ENCODE measurements around the gene MICAL2. TPM values are rescaled to one million over a fixed set of nuclear protein-coding genes. Genes with fewer than 3 reads are reported as not detected.

Gene MICAL2
- total and polyA plus RNA-seq, 10 of the 15 experiments (the other 5 are each of a cell fraction or from before 2014, with no cell fraction given) = 0.90 to 5.6 (median 2.4) TPM

GRCh38 chr11:12232160-12232559, 121.8 kb downstream of the MICAL2 start (continued):
- no peak for TF ChIP-seq RELB (IDR thresholded peaks at IDR 0.05; ENCODE audit: low read depth)
- no peak for TF ChIP-seq RFX5 (IDR thresholded peaks at IDR 0.05; ENCODE audit: low read depth, low read length)
- no peak for TF ChIP-seq BCL3 (IDR thresholded peaks at IDR 0.05; ENCODE audit: borderline replicate concordance, insufficient read depth, low read depth, low read length, poor library complexity, severe bottlenecking)

GRCh38 chr11:12232817-12233601, 122.6 kb downstream of the MICAL2 start:
- RAD21 ChIA-PET (ENCODE audit: unreplicated experiment) = interaction anchor here (0.8 to 1.5 kb wide), 4 partner anchors 34 to 185 kb away, joined by 3 to 5 read pairs (median 4); no protein-coding TSS in a partner anchor
- FAIRE-seq (no peak), ATAC-seq (no peak), DNase-seq (ENCODE audit: low read depth, low spot score) (no peak)
- POLR2A ChIA-PET = no interaction called here
- Histone ChIP-seq H3K9ac (ENCODE audit: control insufficient read depth, insufficient read depth, low read length) (no peak overlapping the region), H3K36me3 (ENCODE audit: control insufficient read depth in 2 of 2, insufficient read depth in 2 of 2, low read length in 1 of 2) (no peaks in the 10 kb centered on the region), H3K27ac (ENCODE audit: control insufficient read depth, insufficient read depth) (no peak overlapping the region), H3K9me3 (replicated peaks; ENCODE audit: control insufficient read depth, insufficient read depth, low read length) (no peaks in the 10 kb centered on the region), H3K4me3 (no peak overlapping the region), H3K79me2 (ENCODE audit: control insufficient read depth, insufficient read depth, low read length) (no peaks in the 10 kb centered on the region), H2AFZ (ENCODE audit: control insufficient read depth, low read depth, low read length) (no peak overlapping the region), H3K4me1 (ENCODE audit: control insufficient read depth, insufficient read depth, low read length) (peaks cover 7% of the 10 kb centered on the region), H3K27me3 (replicated peaks in 1 of 2; ENCODE audit: control insufficient read depth in 2 of 2, insufficient read depth in 2 of 2, low read length in 1 of 2) (no peaks in the 10 kb centered on the region), H3K4me2 (ENCODE audit: control insufficient read depth, insufficient read depth) (no peak overlapping the region), H4K20me1 (ENCODE audit: control insufficient read depth, insufficient read depth) (no peaks in the 10 kb centered on the region)
- no TSS peak for BruUV-seq (replicated peaks)
- intact Hi-C loops (cut with micrococcal nuclease; ENCODE audit: unreplicated experiment) (no loop called here), in situ Hi-C loops (cut with MboI) (no loop called here)
- 14% methylated on average over 4 of the region's 4 CpGs for WGBS (ENCODE audit: insufficient coverage, insufficient replicate concordance, low lambda C conversion rate, missing lambda C conversion rate)
- SMC1A ChIA-PET (ENCODE audit: uncharacterized antibody, unreplicated experiment) = interaction anchor here (0.8 to 1.9 kb wide), 13 partner anchors 9 to 185 kb away, joined by 3 to 9 read pairs (median 3); no protein-coding TSS in a partner anchor
- CTCF ChIA-PET = interaction anchor here (0.7 to 8.3 kb wide), 11 partner anchors 8 to 186 kb away, joined by 3 to 104 read pairs (median 6); no protein-coding TSS in a partner anchor
- TF ChIP-seq WRNIP1 (IDR thresholded peaks at IDR 0.05; ENCODE audit: borderline replicate concordance, low read depth, low read length) = no peak
- no peak for TF ChIP-seq HDAC6 (IDR thresholded peaks at IDR 0.05; ENCODE audit: unreplicated experiment)
